ENCODE results near the gene C16orf95.

Gene C16orf95

GRCh38 chr16:87253536-87253935 is 63.7 kb downstream of the C16orf95 start:
- DNase-seq (ENCODE audit: low read depth in 2 of 2): no peak
